DND-41 (cell line): ENCODE measurements around the gene FITM1.

Experiments
- ATAC-seq: fragments of 200-7000 bp; cut with Tn5 transposase; 3 replicates; pipeline ENCODE4 v1.9.1; 2021; ENCODE audit warnings: low read depth; ENCODE audit not compliant: insufficient read depth
- DNase-seq: peaks from one replicate; pipeline ENCODE4 v3.0.0-alpha.2; 2020
- H2AFZ ChIP-seq: 2 replicates; pipeline ENCODE4 v1.6.0; 2012; ENCODE audit warnings: low read depth, low read length
- H3K27ac ChIP-seq: 2 replicates; pipeline ENCODE4 v1.5.1; 2012; ENCODE audit warnings: low read length, inconsistent platforms
- H3K27me3 ChIP-seq: fragments of 200-600 bp; sonication (generic); 2 replicates; pipeline ENCODE4 v1.6.0; 2012; ENCODE audit warnings: low read length, mild to moderate bottlenecking, inconsistent platforms; ENCODE audit not compliant: insufficient read depth, poor library complexity
- H3K36me3 ChIP-seq: 2 replicates; pipeline ENCODE4 v1.5.1; 2012; ENCODE audit warnings: low read length, inconsistent platforms; ENCODE audit not compliant: insufficient read depth
- H3K4me1 ChIP-seq: 2 replicates; pipeline ENCODE4 v1.5.1; 2012; ENCODE audit warnings: mild to moderate bottlenecking, low read length; ENCODE audit not compliant: insufficient read depth
- H3K4me2 ChIP-seq: 2 replicates; pipeline ENCODE4 v1.6.0; 2012; ENCODE audit warnings: mild to moderate bottlenecking, moderate library complexity, low read length, inconsistent platforms; ENCODE audit not compliant: insufficient read depth
- H3K4me3 ChIP-seq, 2 experiments: fragments of 200-600 bp in 1 of 2; shearing (Covaris generic) in 1 of 2; 2 replicates each; pipeline ENCODE4 v1.5.1; 2012 to 2016; ENCODE audit warnings: inconsistent platforms in 2 of 2, low read length in 2 of 2, mild to moderate bottlenecking in 2 of 2, low read depth in 1 of 2, moderate library complexity in 1 of 2
- H3K79me2 ChIP-seq: 2 replicates; pipeline ENCODE4 v1.6.0; 2012; ENCODE audit warnings: low read length, inconsistent platforms; ENCODE audit not compliant: insufficient read depth
- H3K9ac ChIP-seq: 2 replicates; pipeline ENCODE4 v1.6.0; 2012; ENCODE audit warnings: low read depth, mild to moderate bottlenecking, inconsistent platforms, low read length, moderate library complexity
- H3K9me3 ChIP-seq: 2 replicates; pipeline ENCODE4 v1.5.1; 2012; ENCODE audit warnings: low read length, moderate library complexity, mild to moderate bottlenecking, inconsistent platforms; ENCODE audit not compliant: insufficient read depth, severe bottlenecking
- H4K20me1 ChIP-seq: 2 replicates; pipeline ENCODE4 v1.6.0; 2012; ENCODE audit warnings: low read length; ENCODE audit not compliant: insufficient read depth
- EZH2 ChIP-seq: IDR thresholded peaks from 3 replicates; pipeline ENCODE4 v1.6.1; 2012; ENCODE audit warnings: borderline replicate concordance, low read depth, mild to moderate bottlenecking, moderate library complexity, low read length, inconsistent platforms; ENCODE audit not compliant: severe bottlenecking
- TF ChIP-seq, protein P1 (sequence below): IDR thresholded peaks from 2 replicates; pipeline ENCODE4 v1.5.1; 2012; ENCODE audit warnings: borderline replicate concordance, low read length, moderate library complexity, mild to moderate bottlenecking; ENCODE audit not compliant: poor library complexity, severe bottlenecking; ENCODE audit errors: extremely low read depth

The FITM1 gene

DNA sequence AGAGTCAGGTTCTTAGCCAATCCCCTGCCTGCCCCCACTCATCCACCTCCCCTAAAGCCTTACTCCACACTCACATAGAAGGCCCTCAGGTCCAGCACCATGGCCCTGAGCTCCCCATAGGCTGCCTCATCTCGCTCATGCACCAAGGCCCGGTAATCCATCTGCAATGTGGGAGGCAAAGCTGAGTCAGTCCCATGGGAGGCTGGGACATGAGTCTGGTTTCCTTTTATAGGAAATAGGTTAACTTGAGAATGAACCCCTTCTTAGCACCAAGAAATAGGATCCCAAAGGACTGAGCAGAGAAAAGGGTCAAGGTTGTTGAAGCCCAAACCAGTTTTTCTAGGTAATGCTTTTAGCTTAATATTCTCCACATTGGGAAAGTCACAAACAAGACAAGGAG is 13.1 kb downstream of the FITM1 start:
- DNase-seq (no peak), ATAC-seq (no peak)
- H3K27me3 ChIP-seq, result no peaks in the 10 kb centered on the region
- peaks cover 68% of the 10 kb centered on the region for H3K79me2 ChIP-seq
- H3K36me3 ChIP-seq, result peaks cover 52% of the 10 kb centered on the region
- no peak overlapping the region for H2AFZ ChIP-seq
- no peak overlapping the region for H3K9ac ChIP-seq
- H4K20me1 ChIP-seq, result peaks cover 26% of the 10 kb centered on the region
- no peak for TF ChIP-seq EZH2
- TF ChIP-seq, protein P1, sequence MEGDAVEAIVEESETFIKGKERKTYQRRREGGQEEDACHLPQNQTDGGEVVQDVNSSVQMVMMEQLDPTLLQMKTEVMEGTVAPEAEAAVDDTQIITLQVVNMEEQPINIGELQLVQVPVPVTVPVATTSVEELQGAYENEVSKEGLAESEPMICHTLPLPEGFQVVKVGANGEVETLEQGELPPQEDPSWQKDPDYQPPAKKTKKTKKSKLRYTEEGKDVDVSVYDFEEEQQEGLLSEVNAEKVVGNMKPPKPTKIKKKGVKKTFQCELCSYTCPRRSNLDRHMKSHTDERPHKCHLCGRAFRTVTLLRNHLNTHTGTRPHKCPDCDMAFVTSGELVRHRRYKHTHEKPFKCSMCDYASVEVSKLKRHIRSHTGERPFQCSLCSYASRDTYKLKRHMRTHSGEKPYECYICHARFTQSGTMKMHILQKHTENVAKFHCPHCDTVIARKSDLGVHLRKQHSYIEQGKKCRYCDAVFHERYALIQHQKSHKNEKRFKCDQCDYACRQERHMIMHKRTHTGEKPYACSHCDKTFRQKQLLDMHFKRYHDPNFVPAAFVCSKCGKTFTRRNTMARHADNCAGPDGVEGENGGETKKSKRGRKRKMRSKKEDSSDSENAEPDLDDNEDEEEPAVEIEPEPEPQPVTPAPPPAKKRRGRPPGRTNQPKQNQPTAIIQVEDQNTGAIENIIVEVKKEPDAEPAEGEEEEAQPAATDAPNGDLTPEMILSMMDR, result no peak
- H3K9me3 ChIP-seq, result no peaks in the 10 kb centered on the region
- H3K4me3 ChIP-seq, result no peak overlapping the region
- H3K4me1 ChIP-seq, result peaks cover 70% of the 10 kb centered on the region
- no peak overlapping the region for H3K27ac ChIP-seq
- no peak overlapping the region for H3K4me2 ChIP-seq

DNA sequence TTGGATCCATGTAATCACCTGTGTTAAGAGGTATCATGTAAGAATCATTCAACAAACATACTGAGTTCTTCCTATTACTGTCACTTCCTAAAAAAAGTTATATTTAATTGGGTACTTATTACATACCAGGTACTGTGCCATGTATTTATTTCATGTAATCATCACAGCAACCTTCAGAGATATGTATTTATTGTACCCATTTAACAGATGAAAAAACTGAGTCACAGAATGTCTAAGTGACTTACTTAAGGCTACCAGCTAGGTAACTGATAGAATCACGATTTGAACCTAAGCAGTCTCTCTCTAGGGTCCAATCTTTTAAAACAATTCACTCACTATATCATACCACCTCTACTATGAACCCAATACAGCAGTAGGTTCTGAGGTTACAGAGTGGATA is 14.0 kb downstream of the FITM1 start:
- peaks cover 66% of the 10 kb centered on the region for H3K79me2 ChIP-seq
- peaks cover 70% of the 10 kb centered on the region for H3K4me1 ChIP-seq
- H3K27ac ChIP-seq, result no peak overlapping the region
- no peaks in the 10 kb centered on the region for H3K27me3 ChIP-seq
- no peak for TF ChIP-seq EZH2
- TF ChIP-seq, protein P1, result no peak
- no peak overlapping the region; a peak in 1 of 4 replicates for H3K4me3 ChIP-seq
- no peak overlapping the region for H2AFZ ChIP-seq
- peak overlapping the region; percentile 93; the same call in 1 of the 2 replicates for H3K4me2 ChIP-seq
- no peaks in the 10 kb centered on the region for H3K9me3 ChIP-seq
- ATAC-seq (no peak), DNase-seq (no peak)
- H4K20me1 ChIP-seq, result peaks cover 23% of the 10 kb centered on the region
- H3K36me3 ChIP-seq, result peaks cover 51% of the 10 kb centered on the region
- no peak overlapping the region for H3K9ac ChIP-seq

DNA sequence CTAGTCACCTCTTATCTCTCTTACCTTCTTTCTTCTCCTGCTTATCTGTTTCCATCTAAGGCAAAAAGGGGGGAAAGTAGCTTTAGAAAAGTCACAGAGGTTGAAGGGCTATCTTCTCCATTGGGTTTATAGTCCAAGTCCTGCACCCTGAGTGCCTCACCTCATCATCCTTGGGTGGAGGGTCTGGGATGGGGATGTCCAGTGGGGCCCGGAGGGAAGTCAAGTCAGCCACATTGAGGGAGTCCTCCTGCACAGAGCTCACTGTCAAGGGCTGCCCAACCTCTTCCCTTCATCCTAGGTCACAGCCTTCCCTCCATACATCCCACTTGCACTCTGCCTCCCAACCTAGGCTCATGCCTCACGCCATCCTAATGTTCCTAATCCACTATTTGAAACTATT is 14.8 kb downstream of the FITM1 start:
- no peak for TF ChIP-seq EZH2
- TF ChIP-seq, protein P1, result no peak
- peaks cover 65% of the 10 kb centered on the region for H3K79me2 ChIP-seq
- H2AFZ ChIP-seq, result no peak overlapping the region
- peaks cover 26% of the 10 kb centered on the region for H4K20me1 ChIP-seq
- no peaks in the 10 kb centered on the region for H3K9me3 ChIP-seq
- peak overlapping the region; percentile 92 for H3K27ac ChIP-seq
- H3K27me3 ChIP-seq, result no peaks in the 10 kb centered on the region
- peaks cover 56% of the 10 kb centered on the region for H3K36me3 ChIP-seq
- no peak for ATAC-seq
- H3K4me2 ChIP-seq, result peak overlapping the region; percentile 93
- peak overlapping the region; percentile 81 for H3K9ac ChIP-seq
- H3K4me1 ChIP-seq, result peaks cover 69% of the 10 kb centered on the region
- no peak for DNase-seq
- H3K4me3 ChIP-seq, result peak overlapping the region; percentile 67 to 76; a peak in 3 of 4 replicates
